OCI-LY1 (cell line): ENCODE results near the gene LARP6.

Source experiments
- H2AFZ ChIP-seq: fragments of 200-600 bp; sonication (generic), shearing (Covaris generic); 2 replicates; pipeline ENCODE4 v1.6.0; 2014; ENCODE audit warnings: antibody characterized with exemption, mild to moderate bottlenecking, low read length
- H3F3A ChIP-seq: fragments of 200-600 bp; sonication (generic), shearing (Covaris generic); 2 replicates; pipeline ENCODE4 v1.6.0; 2014; ENCODE audit warnings: mild to moderate bottlenecking, antibody characterized with exemption, low read length, moderate library complexity; ENCODE audit not compliant: insufficient read depth
- H3K27ac ChIP-seq: fragments of 200-600 bp; sonication (generic); 2 replicates; pipeline ENCODE4 v1.5.1; 2014; ENCODE audit warnings: low read length, mixed run types, mild to moderate bottlenecking, low read depth; ENCODE audit not compliant: poor library complexity, severe bottlenecking
- H3K27me3 ChIP-seq: fragments of 200-600 bp; sonication (generic); 2 replicates; pipeline ENCODE4 v1.6.0; 2014; ENCODE audit warnings: antibody characterized with exemption, mild to moderate bottlenecking, low read length, moderate library complexity; ENCODE audit not compliant: insufficient read depth
- H3K36me3 ChIP-seq: fragments of 200-600 bp; sonication (generic); 2 replicates; pipeline ENCODE4 v1.6.1; 2014; ENCODE audit warnings: mild to moderate bottlenecking, antibody characterized with exemption, low read length, moderate library complexity, mixed read lengths; ENCODE audit not compliant: insufficient read depth
- H3K4me1 ChIP-seq: fragments of 200-600 bp; sonication (generic); 2 replicates; pipeline ENCODE4 v1.5.1; 2014; ENCODE audit warnings: mild to moderate bottlenecking, low read length, moderate library complexity; ENCODE audit not compliant: insufficient read depth, severe bottlenecking
- H3K4me2 ChIP-seq: fragments of 200-600 bp; sonication (generic), shearing (Covaris generic); 2 replicates; pipeline ENCODE4 v1.6.1; 2014; ENCODE audit warnings: low read length
- H3K4me3 ChIP-seq: fragments of 200-600 bp; sonication (generic); 2 replicates; pipeline ENCODE4 v1.5.1; 2014; ENCODE audit warnings: low read length, low read depth, mild to moderate bottlenecking, mixed read lengths; ENCODE audit not compliant: poor library complexity, severe bottlenecking
- H3K79me2 ChIP-seq: fragments of 200-600 bp; shearing (Covaris generic); 2 replicates; pipeline ENCODE4 v1.6.1; 2016; ENCODE audit warnings: mixed run types, low read length, mixed read lengths; ENCODE audit not compliant: insufficient read depth
- H3K9ac ChIP-seq: fragments of 200-600 bp; sonication (generic), shearing (Covaris generic); 2 replicates; pipeline ENCODE4 v1.6.1; 2014; ENCODE audit warnings: mild to moderate bottlenecking, low read length, mixed read lengths
- H3K9me2 ChIP-seq: fragments of 200-600 bp; sonication (generic), shearing (Covaris generic); 2 replicates; pipeline ENCODE4 v1.6.1; 2014; ENCODE audit warnings: low read depth, mild to moderate bottlenecking, low read length, mixed read lengths
- H3K9me3 ChIP-seq: fragments of 200-600 bp; shearing (Covaris generic); 2 replicates; pipeline ENCODE4 v1.6.1; 2014; ENCODE audit warnings: low read length, mixed read lengths
- H4K20me1 ChIP-seq: fragments of 200-600 bp; sonication (generic), shearing (Covaris generic); 2 replicates; pipeline ENCODE4 v1.6.0; 2016; ENCODE audit warnings: mild to moderate bottlenecking, low read length; ENCODE audit not compliant: insufficient read depth
- CTCF ChIP-seq: fragments of 200-600 bp; sonication (generic), shearing (Covaris generic); IDR thresholded peaks from 2 replicates; pipeline ENCODE4 v1.5.1; 2017; ENCODE audit warnings: mild to moderate bottlenecking, antibody characterized with exemption, low read length, moderate library complexity, mixed read lengths
- EZH2 ChIP-seq: fragments of 200-600 bp; sonication (generic), shearing (Covaris generic); IDR thresholded peaks from 2 replicates; pipeline ENCODE4 v1.8.0; 2017; ENCODE audit warnings: borderline replicate concordance, mixed run types, mild to moderate bottlenecking, antibody characterized with exemption, low read length, moderate library complexity, mixed read lengths

Gene LARP6

DNA sequence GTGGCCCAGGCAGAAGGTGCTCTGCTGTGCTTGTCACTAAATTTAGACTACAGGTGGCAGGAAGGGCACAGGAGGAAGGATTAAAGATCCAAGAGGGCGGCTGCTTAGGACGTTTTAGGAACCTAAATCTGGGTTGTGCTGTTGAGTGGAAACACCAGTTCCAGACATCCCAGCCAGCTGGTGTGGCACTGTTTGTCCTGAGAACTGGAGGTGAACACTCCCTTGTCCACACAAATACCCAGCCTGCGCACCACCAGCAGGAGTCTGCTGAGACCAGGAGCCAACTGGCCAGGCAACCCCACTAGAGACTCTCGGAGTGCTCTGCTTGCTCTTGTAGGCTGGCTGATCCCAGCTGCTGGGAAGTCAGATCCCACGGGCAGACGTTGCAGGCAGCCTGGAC, 60.3 kb downstream of the LARP6 start:
- Histone ChIP-seq H3K4me2 (no peak overlapping the region), H3K36me3 (no peaks in the 10 kb centered on the region), H3K4me3 (no peak overlapping the region), H4K20me1 (no peaks in the 10 kb centered on the region), H3K9me2 (no peaks in the 10 kb centered on the region), H3K79me2 (no peaks in the 10 kb centered on the region), H3K9me3 (no peaks in the 10 kb centered on the region), H3K27me3 (no peaks in the 10 kb centered on the region), H3F3A (no peaks in the 10 kb centered on the region), H3K9ac (no peak overlapping the region), H3K27ac (no peak overlapping the region), H2AFZ (no peak overlapping the region), H3K4me1 (no peaks in the 10 kb centered on the region)
- TF ChIP-seq EZH2: no peak
- TF ChIP-seq CTCF: no peak

GRCh38 chr15:70792171-70792573, 61.8 kb downstream of the LARP6 start:
- Histone ChIP-seq H3K4me3 (no peak overlapping the region), H4K20me1 (no peaks in the 10 kb centered on the region), H3K79me2 (no peaks in the 10 kb centered on the region), H3K4me1 (no peaks in the 10 kb centered on the region), H3F3A (no peaks in the 10 kb centered on the region), H3K9me3 (no peaks in the 10 kb centered on the region), H2AFZ (no peak overlapping the region), H3K27me3 (peaks cover 3% of the 10 kb centered on the region; the same call in 1 of the 2 replicates), H3K9me2 (no peaks in the 10 kb centered on the region), H3K36me3 (no peaks in the 10 kb centered on the region), H3K4me2 (no peak overlapping the region), H3K9ac (no peak overlapping the region), H3K27ac (no peak overlapping the region)
- no peak for TF ChIP-seq EZH2
- no peak for TF ChIP-seq CTCF

DNA sequence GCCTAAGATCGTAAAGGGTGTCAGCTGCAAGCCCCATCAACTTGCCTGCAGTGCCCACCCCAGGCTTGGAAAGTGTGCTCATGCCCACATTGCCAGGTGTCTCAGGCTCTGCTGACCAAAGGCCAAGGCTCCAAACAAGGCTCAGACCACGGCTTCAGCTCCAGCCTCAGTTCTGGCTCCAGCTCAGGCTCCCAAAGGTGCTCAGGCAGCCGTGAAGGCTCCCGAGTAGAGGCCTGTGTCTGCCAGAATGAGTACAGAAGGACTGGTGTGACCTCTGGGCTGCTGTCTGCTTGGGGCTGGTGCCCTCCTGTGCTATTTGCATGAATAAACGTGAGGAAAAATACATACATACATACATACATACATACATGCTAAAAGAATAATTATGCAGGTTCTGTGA, 62.7 kb downstream of the LARP6 start:
- H3K4me3 ChIP-seq: no peak overlapping the region
- H3K36me3 ChIP-seq: no peaks in the 10 kb centered on the region
- H3K9ac ChIP-seq: no peak overlapping the region
- no peaks in the 10 kb centered on the region for H4K20me1 ChIP-seq
- no peak overlapping the region for H3K4me2 ChIP-seq
- peaks cover 3% of the 10 kb centered on the region; the same call in 1 of the 2 replicates for H3K27me3 ChIP-seq
- no peaks in the 10 kb centered on the region for H3K79me2 ChIP-seq
- no peaks in the 10 kb centered on the region for H3K9me3 ChIP-seq
- H3K4me1 ChIP-seq: no peaks in the 10 kb centered on the region
- H2AFZ ChIP-seq: no peak overlapping the region
- H3F3A ChIP-seq: no peaks in the 10 kb centered on the region
- no peaks in the 10 kb centered on the region for H3K9me2 ChIP-seq
- H3K27ac ChIP-seq: no peak overlapping the region
- TF ChIP-seq EZH2: no peak
- no peak for TF ChIP-seq CTCF
